ENCODE results near the gene MLLT3.

DNA sequence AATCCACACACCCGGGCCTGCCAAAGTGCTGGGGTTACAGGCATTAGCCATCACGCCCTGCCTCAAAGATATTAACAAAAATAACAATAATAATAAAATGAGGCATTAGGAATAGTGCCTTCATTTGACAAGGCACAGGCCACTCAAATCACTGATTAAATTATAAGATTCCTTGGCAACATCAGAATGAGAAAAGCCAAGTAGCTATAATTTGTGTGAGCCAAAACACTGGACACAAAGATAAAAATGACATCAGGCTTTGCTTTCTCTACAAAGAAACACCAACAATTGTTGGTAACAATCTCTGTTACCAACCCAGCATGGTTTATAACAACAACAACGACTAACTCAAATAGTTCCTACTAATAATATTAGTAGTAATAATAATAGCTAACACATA is 73.2 kb downstream of the MLLT3 start:
- TF ChIP-seq, protein P1, sequence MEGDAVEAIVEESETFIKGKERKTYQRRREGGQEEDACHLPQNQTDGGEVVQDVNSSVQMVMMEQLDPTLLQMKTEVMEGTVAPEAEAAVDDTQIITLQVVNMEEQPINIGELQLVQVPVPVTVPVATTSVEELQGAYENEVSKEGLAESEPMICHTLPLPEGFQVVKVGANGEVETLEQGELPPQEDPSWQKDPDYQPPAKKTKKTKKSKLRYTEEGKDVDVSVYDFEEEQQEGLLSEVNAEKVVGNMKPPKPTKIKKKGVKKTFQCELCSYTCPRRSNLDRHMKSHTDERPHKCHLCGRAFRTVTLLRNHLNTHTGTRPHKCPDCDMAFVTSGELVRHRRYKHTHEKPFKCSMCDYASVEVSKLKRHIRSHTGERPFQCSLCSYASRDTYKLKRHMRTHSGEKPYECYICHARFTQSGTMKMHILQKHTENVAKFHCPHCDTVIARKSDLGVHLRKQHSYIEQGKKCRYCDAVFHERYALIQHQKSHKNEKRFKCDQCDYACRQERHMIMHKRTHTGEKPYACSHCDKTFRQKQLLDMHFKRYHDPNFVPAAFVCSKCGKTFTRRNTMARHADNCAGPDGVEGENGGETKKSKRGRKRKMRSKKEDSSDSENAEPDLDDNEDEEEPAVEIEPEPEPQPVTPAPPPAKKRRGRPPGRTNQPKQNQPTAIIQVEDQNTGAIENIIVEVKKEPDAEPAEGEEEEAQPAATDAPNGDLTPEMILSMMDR (conservative IDR thresholded peaks at IDR 0.05; ENCODE audit: low read length), result no peak
- no peak for TF ChIP-seq EZH2phosphoT487 (IDR thresholded peaks at IDR 0.05; ENCODE audit: borderline replicate concordance)

Measured in Loucy (cell line).